IPS-11a (cell line): Measurements from ENCODE around the gene LFNG.

Source experiments
- H3K4me3 ChIP-seq: one replicate; pipeline ENCODE4 v1.5.1; 2013; ENCODE audit warnings: low read depth, low read length, control low read depth

The LFNG gene

GRCh38 chr7:2516194-2516555 is 3.4 kb upstream of the LFNG start:
- no peak overlapping the region for H3K4me3 ChIP-seq

- H3K4me3 ChIP-seq: no peak overlapping the region
Observed at GRCh38 chr7:2517026-2517425, 2.5 kb upstream of the LFNG start.

- H3K4me3 ChIP-seq: no peak overlapping the region
Observed at GRCh38 chr7:2517678-2518507, 1.7 kb upstream of the LFNG start.

- peak overlapping the region; percentile 27 for H3K4me3 ChIP-seq
Observed at GRCh38 chr7:2518737-2519118, 846 bp upstream of the LFNG start.

GRCh38 chr7:2520131-2520760 is 672 bp downstream of the LFNG start:
- peak overlapping the region; percentile 42 for H3K4me3 ChIP-seq

GRCh38 chr7:2520761-2521290 is 1.3 kb downstream of the LFNG start:
- H3K4me3 ChIP-seq: peak overlapping the region; percentile 42

- peak overlapping the region; percentile 13 for H3K4me3 ChIP-seq
Observed at GRCh38 chr7:2521341-2521745, 1.8 kb downstream of the LFNG start.

GRCh38 chr7:2521952-2522591 is 2.5 kb downstream of the LFNG start:
- no peak overlapping the region for H3K4me3 ChIP-seq

GRCh38 chr7:2522780-2523433 is 3.3 kb downstream of the LFNG start:
- no peak overlapping the region for H3K4me3 ChIP-seq

- no peak overlapping the region for H3K4me3 ChIP-seq
Observed at GRCh38 chr7:2523461-2523936, 3.9 kb downstream of the LFNG start.

GRCh38 chr7:2523941-2524807 is 4.6 kb downstream of the LFNG start:
- H3K4me3 ChIP-seq: no peak overlapping the region

GRCh38 chr7:2524808-2525657 is 5.5 kb downstream of the LFNG start:
- H3K4me3 ChIP-seq: no peak overlapping the region

GRCh38 chr7:2525658-2526630 is 6.4 kb downstream of the LFNG start:
- H3K4me3 ChIP-seq: no peak overlapping the region

- no peak overlapping the region for H3K4me3 ChIP-seq
Observed at GRCh38 chr7:2526659-2527504, 7.3 kb downstream of the LFNG start.

- no peak overlapping the region for H3K4me3 ChIP-seq
Observed at GRCh38 chr7:2527505-2528467, 8.2 kb downstream of the LFNG start.

- no peak overlapping the region for H3K4me3 ChIP-seq
Observed at GRCh38 chr7:2528481-2529095, 9.0 kb downstream of the LFNG start.
